ENCODE results near the gene G6PC1. TPM values are rescaled to one million over a fixed set of nuclear protein-coding genes. Genes with fewer than 3 reads are reported as not detected.

The G6PC1 gene
- total and polyA plus RNA-seq, 2 of the 13 experiments (the other 11 are each of a cell fraction or from before 2014, with no cell fraction given), result 1.7 to 37.9 TPM

- TF ChIP-seq ZNF276 (CRISPR knock-in tag; IDR thresholded peaks at IDR 0.05; ENCODE audit: low read depth) (no peak), ARID5B (CRISPR knock-in tag; IDR thresholded peaks at IDR 0.05) (peak; percentile 78), ZC3H13 (CRISPR knock-in tag; IDR thresholded peaks at IDR 0.05) (no peak), NRL (CRISPR knock-in tag; IDR thresholded peaks at IDR 0.05; ENCODE audit: borderline replicate concordance) (peak; percentile 65; the same call in 1 of the 2 replicates), HDAC1 (CRISPR knock-in tag; IDR thresholded peaks at IDR 0.05) (peak; percentile 80), DMAP1 (CRISPR knock-in tag; IDR thresholded peaks at IDR 0.05) (no peak), ZNF891 (CRISPR knock-in tag; IDR thresholded peaks at IDR 0.05) (0 out of 2 replicates have a peak, but pooled peaks have one; percentile 56), YY1 (IDR thresholded peaks at IDR 0.05; ENCODE audit: insufficient read depth, insufficient replicate concordance, low read depth, low read length) (no peak), ZNF646 (CRISPR knock-in tag; IDR thresholded peaks at IDR 0.05) (no peak), ZNF639 (CRISPR knock-in tag; conservative IDR thresholded peaks at IDR 0.05) (no peak), SAP130 (CRISPR knock-in tag; IDR thresholded peaks at IDR 0.05; ENCODE audit: low read depth) (peak; percentile 65), THRA (CRISPR knock-in tag; IDR thresholded peaks at IDR 0.05; ENCODE audit: borderline replicate concordance) (peak; percentile 68; the same call in 1 of the 2 replicates)
Observed at GRCh38 chr17:42920106-42920900, 19.7 kb downstream of the G6PC1 start (continued).

Data from HepG2 (cell line).